Cardiac muscle cell (in vitro differentiated cells and primary cell): ENCODE data around the gene HMGN2. TPM values are rescaled to one million over a fixed set of nuclear protein-coding genes. Genes with fewer than 3 reads are reported as not detected.
"Not testable (repeated sequence)": the region's sequence is repeated elsewhere in the genome, so short reads cannot be mapped to it uniquely, and the experiment has no call there.

Source experiments
- DNase-seq, 2 donors: peaks; one replicate each; pipeline versions ENCODE4 v3.0.0 to v3.0.0-alpha.2; 2010 to 2017; ENCODE audit warnings: low read depth in 1 of 2, low spot score in 1 of 2
- H3K27ac ChIP-seq: fragments of 200-600 bp; sonication (generic); 2 replicates; pipeline ENCODE4 v1.5.1; 2016
- H3K27me3 ChIP-seq: fragments of 200-600 bp; sonication (generic); 2 replicates; pipeline ENCODE4 v1.6.0; 2016; ENCODE audit warnings: control low read depth
- H3K36me3 ChIP-seq: fragments of 200-600 bp; sonication (generic); 2 replicates; pipeline ENCODE4 v1.5.1; 2016; ENCODE audit warnings: control low read depth
- H3K4me1 ChIP-seq: fragments of 200-600 bp; sonication (generic); 2 replicates; pipeline ENCODE4 v1.8.1; 2017; ENCODE audit warnings: low read depth, mild to moderate bottlenecking, mixed run types
- H3K4me3 ChIP-seq: fragments of 200-600 bp; sonication (generic); 2 replicates; pipeline ENCODE4 v1.5.1; 2016; ENCODE audit warnings: mild to moderate bottlenecking
- H3K9me3 ChIP-seq: fragments of 200-600 bp; sonication (generic); 2 replicates; pipeline ENCODE4 v1.5.1; 2017; ENCODE audit warnings: low read depth, mild to moderate bottlenecking, control low read depth
- CTCF ChIP-seq: IDR thresholded peaks from 2 replicates; pipeline ENCODE4 v1.5.1; 2012; ENCODE audit warnings: low read depth, mild to moderate bottlenecking, low read length
- polyA plus RNA-seq: library from polyadenylated mRNA; unstranded; fragments of >200 nt; fragmentation: Nextera tagmentation; extraction: Ambion mirVana; gene quantifications from 2 replicates; pipeline ENCODE4 v1.2.1, GENCODE V29; 2016
- total RNA-seq: library from RNA; depleted of rRNA; stranded (reverse); fragments of >200 nt; gene quantifications from 2 replicates; pipeline ENCODE4 v1.2.3, GENCODE V29; 2016

Gene HMGN2
- total and polyA plus RNA-seq, 2 experiments from 2014 or later, result 533 to 792 TPM

- Histone ChIP-seq H3K4me1 (no peaks in the 10 kb centered on the region), H3K9me3 (no peaks in the 10 kb centered on the region), H3K27me3 (no peaks in the 10 kb centered on the region), H3K36me3 (no peaks in the 10 kb centered on the region), H3K4me3 (no peak overlapping the region), H3K27ac (no peak overlapping the region)
- DNase-seq, result no peak
- no peak for TF ChIP-seq CTCF
Observed at GRCh38 chr1:26493938-26494337, 21.7 kb downstream of the HMGN2 start.

DNA sequence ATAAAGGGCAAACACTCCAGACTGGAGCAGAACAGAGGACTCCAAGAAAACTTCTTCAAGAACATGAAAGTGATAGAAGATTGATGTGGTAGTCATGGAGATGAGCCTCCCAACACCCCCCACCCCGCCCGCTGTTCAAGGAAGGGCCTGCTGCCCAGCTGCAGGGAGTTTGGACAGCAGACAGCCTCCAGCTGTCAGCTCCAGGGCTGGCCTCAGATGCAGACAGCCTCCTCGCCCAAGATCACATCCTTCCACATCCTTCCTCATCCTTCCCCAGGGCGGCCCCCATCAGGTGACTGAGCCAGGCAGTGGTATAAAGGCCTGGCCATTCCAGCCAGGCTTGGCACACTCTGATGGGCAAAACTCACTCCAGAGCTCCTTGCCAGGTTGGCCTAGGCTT, 24.6 kb downstream of the HMGN2 start:
- Histone ChIP-seq H3K4me3 (no peak overlapping the region), H3K36me3 (no peaks in the 10 kb centered on the region), H3K27ac (no peak overlapping the region), H3K4me1 (no peaks in the 10 kb centered on the region), H3K27me3 (no peaks in the 10 kb centered on the region), H3K9me3 (no peaks in the 10 kb centered on the region)
- TF ChIP-seq CTCF, result no peak
- peak in 1 of 2 donors; percentile 58 for DNase-seq

GRCh38 chr1:26498894-26499293, 26.7 kb downstream of the HMGN2 start:
- Histone ChIP-seq H3K4me1 (no peaks in the 10 kb centered on the region), H3K9me3 (no peaks in the 10 kb centered on the region), H3K4me3 (no peak overlapping the region), H3K27ac (no peak overlapping the region), H3K36me3 (no peaks in the 10 kb centered on the region), H3K27me3 (no peaks in the 10 kb centered on the region)
- no peak for TF ChIP-seq CTCF
- no peak for DNase-seq

DNA sequence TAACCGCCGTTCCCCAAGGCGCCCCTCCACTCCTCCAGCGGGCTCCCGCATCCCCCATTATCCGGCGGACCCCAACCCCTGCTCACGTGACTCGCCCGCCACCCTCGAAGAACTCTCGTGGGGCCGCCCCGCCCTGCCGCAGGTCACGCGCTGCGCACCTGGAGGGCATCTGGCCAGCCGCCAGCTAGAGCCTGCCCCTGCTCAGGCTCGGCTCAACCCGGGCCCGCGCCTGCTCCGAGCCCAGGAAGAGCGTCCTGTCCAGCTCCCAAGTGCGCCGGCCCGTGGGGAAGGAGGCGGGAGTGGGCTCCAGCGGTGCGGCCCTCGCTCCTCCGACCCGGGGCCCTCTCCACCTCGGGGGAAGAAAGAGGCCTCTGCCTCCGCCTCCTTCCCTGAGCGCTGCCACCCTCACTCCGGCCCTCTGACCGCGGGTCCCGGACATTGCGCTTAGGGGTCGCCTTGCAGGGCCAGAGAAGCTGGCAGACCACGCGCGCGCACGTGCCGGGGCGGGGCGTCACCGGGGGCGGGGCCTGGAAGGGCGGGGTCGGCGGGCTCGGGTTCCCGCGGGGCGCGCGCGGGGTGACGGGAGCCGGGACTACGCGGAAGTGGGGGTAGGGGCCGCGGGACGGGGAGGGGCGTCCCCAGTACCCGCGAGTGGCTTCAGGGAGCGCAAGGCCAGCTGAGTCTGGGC, 28.4 kb downstream of the HMGN2 start:
- Histone ChIP-seq H3K27ac (peak overlapping the region; percentile 70), H3K9me3 (no peaks in the 10 kb centered on the region), H3K4me3 (peak overlapping the region; percentile 59), H3K27me3 (no peaks in the 10 kb centered on the region), H3K36me3 (no peaks in the 10 kb centered on the region), H3K4me1 (no peaks in the 10 kb centered on the region)
- TF ChIP-seq CTCF, result no peak
- DNase-seq, result peak; percentile 85 to 87

DNA sequence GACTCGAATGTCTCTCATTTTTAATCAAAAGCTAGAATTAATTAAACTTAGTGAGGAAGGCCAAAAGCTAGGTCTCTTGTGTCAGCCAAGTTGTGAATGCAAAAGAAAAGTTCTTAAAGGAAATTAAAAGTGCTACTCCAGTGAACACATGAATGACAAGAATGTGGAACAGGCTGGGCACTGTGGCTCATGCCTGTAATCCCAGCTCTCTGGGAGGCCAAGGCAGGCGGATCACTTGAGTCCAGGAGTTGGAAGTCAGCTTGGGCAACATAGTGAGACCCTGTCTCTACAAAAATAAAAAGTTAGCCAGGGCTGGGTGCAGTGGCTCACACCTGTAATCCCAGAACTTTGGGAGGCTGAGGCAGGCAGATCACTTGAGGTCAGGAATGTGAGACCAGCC, 38.5 kb downstream of the HMGN2 start:
- H3K9me3 ChIP-seq, DNase-seq, H3K4me1 ChIP-seq, H3K36me3 ChIP-seq, H3K27ac ChIP-seq, H3K4me3 ChIP-seq, H3K27me3 ChIP-seq: not testable (repeated sequence)

DNA sequence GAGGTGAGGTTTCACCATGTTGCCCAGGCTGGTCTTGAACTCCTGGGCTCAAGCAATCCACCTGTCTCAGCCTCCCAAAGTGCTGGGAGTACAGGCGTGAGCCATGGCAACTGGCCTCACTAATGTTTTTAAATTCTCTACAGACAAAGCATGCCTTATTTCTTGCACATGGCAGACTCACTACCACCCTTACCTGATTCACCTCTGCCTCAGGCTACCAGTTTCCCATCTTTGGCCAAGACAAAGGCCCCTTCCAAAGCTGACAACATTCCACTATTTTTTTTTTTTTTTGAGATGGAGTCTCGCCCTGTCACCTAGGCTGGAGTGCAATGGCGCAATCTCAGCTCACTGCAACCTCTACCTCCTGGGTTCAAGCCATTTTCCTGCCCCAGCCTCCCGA, 43.6 kb downstream of the HMGN2 start:
- not testable (repeated sequence) for H3K36me3 ChIP-seq, H3K27ac ChIP-seq, H3K4me1 ChIP-seq, H3K27me3 ChIP-seq, DNase-seq, H3K4me3 ChIP-seq, H3K9me3 ChIP-seq
